HepG2 (cell line): Measurements from ENCODE around the gene RAPGEF5. TPM values are rescaled to one million over a fixed set of nuclear protein-coding genes. Genes with fewer than 3 reads are reported as not detected.
A peak's percentile ranks its signal among the peaks of the same experiment; 100 is the strongest.

Experiments used
- ARID4A ChIP-seq: sonication (generic); formaldehyde crosslinking; IDR thresholded peaks from 2 replicates; pipeline ENCODE4 v1.5.0; 2020; ENCODE audit warnings: mild to moderate bottlenecking, missing genetic modification reagents, borderline replicate concordance
- CEBPG ChIP-seq: IDR thresholded peaks from 2 replicates; pipeline ENCODE4 v1.6.1; 2016
- CREB3 ChIP-seq: sonication (generic); formaldehyde crosslinking; IDR thresholded peaks from 2 replicates; pipeline ENCODE4 v1.5.0; 2020; ENCODE audit warnings: missing genetic modification reagents
- DMAP1 ChIP-seq: IDR thresholded peaks from 2 replicates; pipeline ENCODE4 v1.6.1; 2016
- ELF4 ChIP-seq: sonication (generic); formaldehyde crosslinking; IDR thresholded peaks from 2 replicates; pipeline ENCODE4 v1.5.0; 2020; ENCODE audit warnings: missing genetic modification reagents, mild to moderate bottlenecking, moderate library complexity, borderline replicate concordance
- KLF15 ChIP-seq: sonication (generic); formaldehyde crosslinking; IDR thresholded peaks from 2 replicates; pipeline ENCODE4 v1.8.1; 2023; ENCODE audit warnings: borderline replicate concordance, mild to moderate bottlenecking, inconsistent platforms, missing genetic modification reagents, mixed read lengths
- MIER3 ChIP-seq: IDR thresholded peaks from 2 replicates; pipeline ENCODE4 v1.6.1; 2016; ENCODE audit warnings: missing compliant biosample characterization, borderline replicate concordance
- NR2C2 ChIP-seq: sonication (generic); formaldehyde crosslinking; IDR thresholded peaks from 2 replicates; pipeline ENCODE4 v1.4.0; 2020; ENCODE audit warnings: missing genetic modification reagents, mild to moderate bottlenecking, moderate library complexity, borderline replicate concordance
- PAF1 ChIP-seq: IDR thresholded peaks from 2 replicates; pipeline ENCODE4 v1.6.1; 2016; ENCODE audit warnings: missing genetic modification reagents, missing compliant biosample characterization
- PCBP1 ChIP-seq: fragments of 200-400 bp; formaldehyde crosslinking; IDR thresholded peaks from 2 replicates; pipeline ENCODE4 v1.6.1; 2017; ENCODE audit warnings: mild to moderate bottlenecking, low read depth, low read length, borderline replicate concordance
- REPIN1 ChIP-seq: sonication (generic); formaldehyde crosslinking; IDR thresholded peaks from 2 replicates; pipeline ENCODE4 v1.8.0; 2022; ENCODE audit warnings: missing genetic modification reagents, low read depth, mild to moderate bottlenecking, borderline replicate concordance
- TRAFD1 ChIP-seq: sonication (generic); formaldehyde crosslinking; IDR thresholded peaks from 2 replicates; pipeline ENCODE4 v1.5.1; 2020; ENCODE audit warnings: missing genetic modification reagents, mild to moderate bottlenecking, borderline replicate concordance
- ZBTB33 ChIP-seq: sonication (generic); formaldehyde crosslinking; IDR thresholded peaks from 2 replicates; pipeline ENCODE4 v1.4.0; 2020; ENCODE audit warnings: missing genetic modification reagents
- ZNF124 ChIP-seq: sonication (generic); formaldehyde crosslinking; IDR thresholded peaks from 2 replicates; pipeline ENCODE4 v1.4.0; 2020; ENCODE audit warnings: missing genetic modification reagents
- ZNF329 ChIP-seq: sonication (generic); formaldehyde crosslinking; IDR thresholded peaks from 2 replicates; pipeline ENCODE4 v1.9.0; 2021; ENCODE audit warnings: low read depth, mild to moderate bottlenecking, missing genetic modification reagents
- ZNF382 ChIP-seq: sonication (generic); formaldehyde crosslinking; IDR thresholded peaks from 2 replicates; pipeline ENCODE4 v1.5.0; 2020; ENCODE audit warnings: missing genetic modification reagents, mild to moderate bottlenecking, borderline replicate concordance
- ZNF513 ChIP-seq: sonication (generic); formaldehyde crosslinking; conservative IDR thresholded peaks from 2 replicates; pipeline ENCODE4 v1.5.0; 2020; ENCODE audit warnings: missing genetic modification reagents
- ZNF589 ChIP-seq: sonication (generic); formaldehyde crosslinking; conservative IDR thresholded peaks from 2 replicates; pipeline ENCODE4 v1.8.0; 2022; ENCODE audit warnings: mild to moderate bottlenecking, moderate library complexity, missing genetic modification reagents
- ZNF720 ChIP-seq: sonication (generic); formaldehyde crosslinking; IDR thresholded peaks from 2 replicates; pipeline ENCODE4 v1.4.0; 2020; ENCODE audit warnings: missing genetic modification reagents
- polyA plus RNA-seq, 8 experiments: library from polyadenylated mRNA; depleted of rRNA in 3 of 8; stranded (reverse) in 7 of 8; unstranded in 1 of 8; fragments of >200 nt; fragmentation: Illumina TruSeq in 4 of 8; extraction: Trizol in 4 of 8; gene quantifications; 2 replicates each; pipeline versions ENCODE4 v1.2.1 to v1.2.3, GENCODE V29; 2011 to 2016; ENCODE audit warnings: low read depth in 4 of 8, missing spikeins in 1 of 8, mixed read lengths in 1 of 8; ENCODE audit not compliant: insufficient read depth in 1 of 8
- total RNA-seq, 5 experiments: library from RNA; depleted of rRNA; stranded (reverse); fragments of >200 nt; fragmentation: Illumina TruSeq; extraction: Trizol; gene quantifications; 2 replicates each; pipeline ENCODE4 v1.2.3, GENCODE V29; 2016; ENCODE audit warnings: low read depth in 1 of 5

The RAPGEF5 gene
- total and polyA plus RNA-seq, 2 of the 13 experiments (the other 11 are each of a cell fraction or from before 2014, with no cell fraction given) = 17.1 to 23.4 TPM

GRCh38 chr7:22378199-22378980 lies 21.4 kb upstream of the RAPGEF5 start (continued):
- TF ChIP-seq ZNF720 (CRISPR knock-in tag) (no peak), PAF1 (CRISPR knock-in tag) (no peak), ZNF382 (no peak), TRAFD1 (no peak), CREB3 (CRISPR knock-in tag) (no peak), ELF4 (no peak), NR2C2 (CRISPR knock-in tag) (no peak), ZNF329 (no peak), ZNF589 (CRISPR knock-in tag) (no peak), ZBTB33 (CRISPR knock-in tag) (no peak), ZNF513 (CRISPR knock-in tag) (no peak), REPIN1 (CRISPR knock-in tag) (0 out of 2 replicates have a peak, but pooled peaks have one; percentile 21), KLF15 (CRISPR knock-in tag) (no peak), MIER3 (no peak; the same call in 1 of the 2 replicates), PCBP1 (no peak), ZNF124 (CRISPR knock-in tag) (no peak), ARID4A (no peak; the same call in 1 of the 2 replicates), DMAP1 (no peak), CEBPG (peak; percentile 77)
